ENCODE results near the gene POFUT2.

GRCh38 chr21:45303091-45303615, 15.5 kb upstream of the POFUT2 start:
- TF ChIP-seq CTCF (IDR thresholded peaks at IDR 0.05) (no peak), POLR2A (IDR thresholded peaks at IDR 0.05) (no peak)

Data from adrenal gland (tissue), 5 donors.